ENCODE results near the gene HDHD3. TPM values are rescaled to one million over a fixed set of nuclear protein-coding genes. Genes with fewer than 3 reads are reported as not detected.
"Not testable (repeated sequence)": the region's sequence is repeated elsewhere in the genome, so short reads cannot be mapped to it uniquely, and the experiment has no call there.

HDHD3 gene
- polyA plus RNA-seq, 4 donors = 30.3 to 40.3 (median 35.5) TPM

DNA sequence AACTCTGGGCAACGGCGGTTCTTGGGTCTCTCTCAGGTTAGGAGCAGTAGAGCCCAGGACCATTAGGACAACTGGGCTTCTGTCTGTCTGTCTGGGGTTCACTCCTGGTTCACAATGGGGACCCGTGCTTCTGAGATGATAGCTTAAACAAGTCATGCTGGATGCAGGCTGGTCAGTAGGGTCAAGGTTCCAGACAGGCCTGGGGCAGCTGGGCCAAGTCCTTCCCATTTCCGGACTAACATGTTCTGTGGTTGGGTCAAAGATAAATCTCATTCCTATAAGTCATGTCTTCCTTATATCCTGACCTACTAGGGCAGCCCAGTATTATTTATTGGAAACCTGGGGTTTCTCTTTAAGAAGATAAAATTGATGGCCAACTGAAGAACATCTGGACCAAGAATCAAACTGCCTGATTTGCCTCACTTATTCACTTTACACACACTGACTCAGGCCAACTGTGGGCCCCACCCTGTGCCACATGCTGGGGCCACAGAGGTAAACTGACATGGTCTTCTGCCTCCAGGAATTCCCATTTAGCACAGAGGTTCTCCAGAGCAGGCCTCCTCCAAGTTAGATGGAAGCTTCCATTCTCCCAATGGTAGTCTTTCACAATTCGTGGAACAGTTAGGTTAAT lies 8.3 kb downstream of the HDHD3 start:
- DNase-seq (ENCODE audit: low read depth in 4 of 4, low spot score in 3 of 4) = no peak

DNA sequence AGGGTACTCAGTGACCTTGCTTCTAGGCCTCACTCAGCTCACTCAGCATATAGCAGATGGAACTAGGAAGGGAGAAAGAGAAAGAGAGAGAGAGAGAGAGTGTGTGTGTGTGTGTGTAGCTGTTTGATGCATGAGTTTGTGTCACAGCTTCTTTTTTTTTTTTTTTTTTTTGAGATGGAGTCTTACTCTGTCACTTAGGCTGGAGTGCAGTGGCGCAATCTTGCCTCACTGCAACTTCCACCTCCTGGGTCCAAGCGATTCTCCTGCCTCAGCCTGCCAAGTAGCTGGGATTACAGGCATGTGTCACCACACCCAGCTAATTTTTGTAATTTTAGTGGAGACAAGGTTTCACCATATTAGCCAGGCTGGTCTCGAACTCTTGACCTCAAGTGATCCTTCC lies 11.1 kb downstream of the HDHD3 start:
- DNase-seq (ENCODE audit: low read depth in 4 of 4, low spot score in 3 of 4) = not testable (repeated sequence)

DNA sequence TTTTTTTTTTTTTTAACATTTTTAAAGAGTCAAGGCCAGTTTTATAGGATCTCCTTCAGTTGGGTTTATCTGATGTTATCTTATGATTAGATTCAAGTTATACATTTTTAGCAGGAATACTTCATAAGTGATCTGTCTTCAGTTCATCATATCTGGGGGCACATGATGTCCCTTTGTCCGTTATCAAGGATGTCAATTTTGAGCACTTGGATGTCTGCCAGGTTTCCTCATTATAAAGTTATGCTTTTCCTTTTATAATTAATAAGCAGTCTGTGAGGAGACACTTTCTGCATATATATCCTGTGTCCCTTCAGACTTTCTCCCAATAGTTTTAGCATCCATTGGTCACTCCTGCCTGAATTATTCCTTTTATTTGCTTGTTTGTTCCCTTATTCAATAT lies 11.8 kb downstream of the HDHD3 start:
- DNase-seq (ENCODE audit: low read depth in 4 of 4, low spot score in 3 of 4) = no peak

DNA sequence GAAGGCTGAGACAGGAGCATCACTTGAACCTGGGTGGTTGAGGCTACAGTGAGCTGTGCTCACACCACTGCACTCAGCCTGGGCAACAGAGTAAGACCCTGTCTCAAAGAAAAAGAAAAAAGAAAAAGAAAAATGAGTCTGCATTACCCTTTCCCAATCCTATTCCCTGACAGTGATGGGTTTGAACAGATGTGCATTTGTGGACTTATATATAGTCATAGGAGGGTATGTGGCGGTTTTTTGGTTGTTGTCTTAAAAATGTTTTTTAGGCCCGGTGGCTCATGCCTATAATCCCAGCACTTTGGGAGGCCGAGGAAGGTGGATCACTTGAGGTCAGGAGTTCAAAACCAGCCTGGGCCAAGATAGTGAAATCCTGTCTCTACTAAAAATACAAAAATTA lies 13.4 kb downstream of the HDHD3 start:
- no peak for DNase-seq (ENCODE audit: low read depth in 4 of 4, low spot score in 3 of 4)

DNA sequence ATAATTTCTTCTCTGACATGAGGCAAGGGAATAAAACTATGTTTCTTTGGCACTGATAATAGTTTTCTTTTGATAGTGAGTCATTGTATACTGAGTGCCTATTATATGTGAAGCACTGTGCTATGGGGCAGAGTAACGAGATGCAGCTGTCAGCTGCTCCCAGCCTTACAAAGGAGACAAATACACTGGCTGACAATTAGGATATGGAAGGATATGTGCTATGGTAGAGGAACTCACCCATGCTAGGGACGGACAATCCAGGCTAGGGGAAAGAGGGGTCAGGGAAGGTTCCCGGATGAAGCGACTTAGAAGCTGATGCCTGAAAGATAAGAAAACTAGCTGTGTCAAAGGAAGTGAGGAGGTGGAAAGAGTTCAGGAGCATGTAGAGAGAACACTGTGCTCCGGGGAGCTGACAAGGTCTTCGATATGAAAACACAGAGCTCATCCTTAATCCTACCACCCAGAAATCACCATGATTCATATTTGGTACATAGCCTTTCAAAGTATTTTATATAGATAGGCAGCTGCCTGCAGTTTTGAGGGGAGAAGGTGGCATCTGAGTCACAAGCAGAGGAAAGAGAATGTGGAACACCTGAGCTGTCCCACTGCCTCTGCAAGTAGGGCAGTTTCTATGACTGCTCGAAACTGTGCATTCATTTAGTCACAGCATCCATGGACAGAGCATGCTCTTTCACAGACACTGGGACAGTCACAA lies 15.3 kb downstream of the HDHD3 start:
- DNase-seq (ENCODE audit: low read depth in 4 of 4, low spot score in 3 of 4) = no peak

DNA sequence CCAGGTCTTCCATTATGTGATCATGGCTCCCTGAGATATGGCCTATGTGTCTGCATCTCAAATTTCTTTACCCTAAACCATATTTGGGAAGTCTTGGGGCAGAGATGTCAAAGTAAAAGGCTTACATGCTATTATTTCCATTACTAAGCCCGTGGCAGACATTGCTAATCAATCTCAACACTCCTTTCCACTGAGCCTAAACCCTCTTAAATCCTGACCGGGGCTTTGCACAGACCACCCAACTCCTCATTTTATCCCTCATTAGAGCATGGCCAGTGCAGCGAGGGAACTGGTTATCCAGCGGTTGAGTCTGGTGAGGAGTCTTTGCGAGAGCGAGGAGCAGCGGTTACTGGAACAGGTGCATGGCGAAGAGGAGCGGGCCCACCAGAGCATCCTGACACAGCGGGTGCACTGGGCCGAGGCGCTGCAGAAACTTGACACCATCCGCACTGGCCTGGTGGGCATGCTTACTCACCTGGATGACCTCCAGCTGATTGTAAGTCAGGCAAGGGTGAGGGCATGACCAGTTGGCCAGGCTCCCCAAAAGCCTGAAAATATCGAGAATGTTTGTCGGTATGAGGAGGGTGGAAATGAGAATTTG lies 16.4 kb downstream of the HDHD3 start:
- DNase-seq (ENCODE audit: low read depth in 4 of 4, low spot score in 3 of 4) = no peak

DNA sequence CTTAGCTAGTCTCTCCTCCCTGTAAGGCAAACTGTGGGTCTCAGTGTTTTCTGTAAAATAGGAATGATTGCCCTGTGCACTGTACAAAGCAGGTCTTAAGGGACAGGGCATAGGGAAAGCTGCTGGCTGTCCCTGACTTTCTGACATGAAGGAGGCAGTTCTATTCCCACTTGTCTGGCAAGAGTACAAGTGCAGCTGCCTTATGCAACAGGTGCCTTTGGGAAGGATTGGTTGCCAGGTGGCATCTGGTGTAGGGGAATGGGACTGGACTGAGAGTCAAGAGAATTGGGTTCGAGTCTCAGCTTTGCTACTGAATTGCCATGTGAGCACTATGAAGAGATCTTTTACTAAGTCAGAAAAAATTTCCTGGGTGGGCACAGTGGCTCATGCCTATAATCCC lies 17.4 kb downstream of the HDHD3 start:
- no peak for DNase-seq (ENCODE audit: low read depth in 4 of 4, low spot score in 3 of 4)

DNA sequence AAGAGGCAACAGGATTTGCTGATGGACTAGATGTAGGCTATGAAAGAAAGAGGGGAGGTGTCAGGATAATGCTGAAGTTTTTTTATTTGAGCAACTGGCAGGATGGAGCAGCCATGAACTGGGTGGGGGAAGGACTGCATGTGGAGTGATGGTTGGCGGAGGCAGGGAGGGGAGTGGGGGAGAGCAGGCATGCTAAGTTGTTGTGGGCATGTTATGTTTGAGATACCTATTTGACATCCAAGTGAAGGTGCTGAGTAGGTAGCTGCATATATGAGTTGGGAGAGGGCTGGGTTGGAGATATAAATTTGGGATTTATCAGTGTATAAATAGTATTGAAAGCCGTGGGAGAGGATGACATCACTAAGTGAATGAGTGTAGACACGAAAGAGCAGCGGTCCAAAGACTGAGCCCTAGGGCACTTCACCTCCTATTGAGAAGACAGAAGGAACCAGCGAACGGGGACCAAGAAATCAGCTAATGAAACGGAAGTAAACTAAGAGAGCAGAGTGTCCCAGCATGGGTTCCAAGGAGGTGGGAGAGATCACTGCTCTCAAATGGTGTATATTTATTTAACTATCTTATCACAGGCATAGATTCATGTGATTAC lies 20.0 kb downstream of the HDHD3 start:
- DNase-seq (ENCODE audit: low read depth in 4 of 4, low spot score in 3 of 4) = no peak

DNA sequence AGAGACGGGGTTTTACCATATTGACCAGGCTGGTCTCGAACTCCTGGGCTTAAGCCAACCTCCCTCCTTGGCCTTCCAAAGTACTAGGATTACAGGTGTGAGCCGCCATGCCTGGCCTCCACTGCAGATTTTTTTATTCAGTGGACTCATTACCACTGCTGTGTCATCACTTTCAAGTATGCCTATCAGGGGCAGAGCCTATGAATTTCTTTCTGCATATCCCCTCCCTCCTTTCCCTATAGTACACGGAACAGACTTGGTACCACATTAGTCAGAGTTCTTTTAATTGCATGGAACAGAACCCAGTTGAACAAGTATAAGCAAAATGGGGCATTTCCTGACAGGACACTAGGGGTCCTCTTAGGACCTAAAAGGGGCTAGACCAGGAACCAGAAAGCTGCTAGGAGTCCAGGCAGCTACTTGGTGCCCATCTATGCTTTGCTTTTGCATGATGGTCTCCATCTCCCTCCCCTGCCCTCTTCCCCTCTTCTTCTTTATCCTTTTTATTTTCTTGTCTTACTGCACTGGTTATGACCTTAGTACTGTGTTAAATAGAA lies 21.7 kb downstream of the HDHD3 start:
- DNase-seq (ENCODE audit: low read depth in 4 of 4, low spot score in 3 of 4) = no peak

DNA sequence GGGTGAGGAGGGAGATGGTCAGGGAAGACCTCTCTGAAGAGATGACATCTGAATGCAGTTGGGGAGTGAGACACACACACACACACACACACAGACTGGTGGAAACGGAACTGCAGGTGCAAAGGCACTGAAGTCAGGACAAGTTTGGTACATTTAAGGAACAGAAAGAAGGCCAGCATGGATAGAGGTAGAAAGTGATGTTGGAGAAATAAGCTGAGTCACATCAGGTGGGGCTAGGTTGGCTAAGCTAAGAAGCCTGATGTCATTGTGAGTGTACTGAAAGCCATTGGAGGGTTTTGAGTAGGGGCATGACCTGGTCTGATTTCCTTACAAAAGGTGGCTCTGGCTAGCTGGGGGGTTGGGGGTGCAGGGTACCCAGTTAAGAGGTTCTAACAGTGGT lies 24.4 kb downstream of the HDHD3 start:
- DNase-seq (ENCODE audit: low read depth in 4 of 4, low spot score in 3 of 4) = no peak

DNA sequence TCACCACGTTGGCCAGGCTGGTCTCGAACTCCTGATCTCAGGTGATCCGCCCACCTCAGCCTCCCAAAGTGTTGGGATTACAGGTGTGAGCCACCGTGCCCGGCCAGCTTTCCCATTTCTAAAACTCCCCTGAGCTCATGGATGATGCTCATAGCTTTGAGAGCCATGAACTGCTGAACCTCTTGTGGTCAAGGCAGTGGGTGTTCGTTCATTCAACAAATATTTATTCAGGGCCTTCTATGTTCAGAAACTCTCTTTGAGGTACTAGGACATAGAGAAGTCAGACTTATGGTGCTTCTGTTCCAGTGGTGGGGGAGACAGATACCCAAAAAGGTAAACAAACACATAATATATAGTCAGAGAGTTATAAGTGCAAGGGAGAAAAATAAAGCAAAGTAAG lies 24.8 kb downstream of the HDHD3 start:
- DNase-seq (ENCODE audit: low read depth in 4 of 4, low spot score in 3 of 4) = no peak

DNA sequence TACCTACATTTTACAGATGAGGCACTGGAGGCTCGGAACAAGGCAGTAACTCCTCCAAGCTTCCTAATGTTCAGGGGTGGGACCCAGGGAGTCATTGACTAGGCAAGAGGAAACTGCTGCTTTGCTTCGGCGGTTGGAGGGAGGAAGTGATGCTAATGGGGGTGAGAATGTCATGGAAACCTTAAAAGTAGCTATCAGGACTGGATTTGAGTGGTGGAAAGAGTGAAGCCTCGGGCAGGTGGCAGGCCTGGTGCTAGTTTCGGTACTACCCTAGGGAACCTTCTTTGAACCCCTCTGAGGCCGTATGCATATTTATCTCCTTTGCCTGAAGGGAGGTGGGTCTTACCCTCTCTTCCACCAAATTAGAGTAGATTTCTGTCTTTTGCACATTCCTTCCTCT lies 25.8 kb downstream of the HDHD3 start:
- DNase-seq (ENCODE audit: low read depth in 4 of 4, low spot score in 3 of 4) = no peak

DNA sequence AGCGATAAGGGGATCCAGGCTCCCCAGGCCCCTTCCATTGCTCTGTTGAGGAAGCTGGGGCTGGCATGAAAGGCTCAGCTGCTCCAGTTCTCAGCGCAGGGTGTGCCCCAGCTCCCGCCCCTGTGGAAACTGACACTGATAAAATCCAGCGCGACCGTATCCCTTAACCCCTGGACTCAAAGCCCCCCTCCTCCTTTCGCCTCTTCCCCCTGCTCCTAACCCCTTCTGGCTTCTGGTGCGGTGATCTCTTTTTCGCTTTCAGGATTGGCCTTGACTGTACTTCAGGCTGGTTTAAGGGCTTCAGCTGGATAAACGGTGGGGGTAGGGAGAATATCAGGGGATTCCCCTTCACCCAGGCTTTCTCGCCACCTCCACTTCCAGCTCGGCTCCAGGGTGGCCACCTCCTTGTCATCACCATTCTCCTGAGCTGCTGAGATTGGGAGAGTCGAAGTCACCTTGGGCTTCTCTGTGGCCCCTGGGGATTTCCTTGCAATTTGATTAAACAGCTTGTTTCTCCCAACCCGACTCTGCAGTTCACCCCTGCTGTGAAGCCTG lies 26.6 kb downstream of the HDHD3 start:
- no peak for DNase-seq (ENCODE audit: low read depth in 4 of 4, low spot score in 3 of 4)

DNA sequence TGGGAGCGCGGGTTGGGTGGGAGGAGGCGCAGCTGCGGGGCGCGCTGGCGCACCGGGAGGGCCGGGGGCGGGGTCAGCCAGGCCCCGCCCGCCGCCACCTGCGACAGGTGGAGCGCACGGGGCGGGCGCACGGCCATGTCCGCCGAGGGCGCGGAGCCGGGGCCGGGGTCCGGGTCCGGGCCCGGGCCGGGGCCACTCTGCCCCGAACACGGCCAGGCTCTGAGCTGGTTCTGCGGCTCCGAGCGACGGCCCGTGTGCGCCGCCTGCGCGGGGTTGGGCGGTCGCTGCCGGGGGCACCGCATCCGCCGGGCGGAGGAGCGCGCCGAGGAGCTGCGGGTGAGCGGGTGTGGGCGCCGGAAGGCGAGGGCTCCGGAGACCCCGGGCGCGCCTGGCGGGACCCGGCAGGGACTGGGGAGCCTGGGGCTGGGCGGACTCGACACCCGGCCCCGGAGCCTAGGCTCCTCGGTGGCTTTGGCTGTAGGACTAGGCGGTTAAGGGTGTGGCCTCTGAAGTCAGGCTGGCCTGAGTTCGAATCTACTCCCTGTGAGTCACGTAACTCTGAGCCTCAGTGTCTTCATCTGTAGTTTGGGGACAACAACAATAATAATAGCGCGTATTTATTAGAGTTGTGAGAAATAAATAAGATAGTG lies 27.2 kb downstream of the HDHD3 start, which contains the start of gene BSPRY:
BSPRY (plus strand) TSS at position 97 of the 650 bp plus-strand sequence; CDS start at position 136, 39 bp downstream.
- DNase-seq (ENCODE audit: low read depth in 4 of 4, low spot score in 3 of 4) = no peak

DNA sequence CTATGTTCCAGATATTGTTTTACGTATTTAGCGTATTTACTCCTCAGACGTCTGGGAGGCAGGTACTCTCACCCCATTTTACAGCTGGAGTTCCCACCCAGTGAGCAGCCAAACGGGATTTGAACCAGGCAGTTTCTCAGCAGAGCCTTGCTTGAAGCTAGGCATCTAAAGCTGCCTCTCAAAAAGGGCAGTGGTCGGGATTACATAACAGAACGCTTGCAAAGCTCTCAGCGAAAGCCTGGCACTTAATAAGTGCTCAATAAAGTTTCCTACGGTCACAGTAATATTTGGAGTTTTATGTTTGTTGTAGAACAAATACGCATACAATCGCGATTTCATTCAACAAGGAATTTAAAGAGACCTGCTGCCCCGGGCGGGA lies 27.7 kb downstream of the HDHD3 start:
- DNase-seq (ENCODE audit: low read depth in 4 of 4, low spot score in 3 of 4) = no peak

DNA sequence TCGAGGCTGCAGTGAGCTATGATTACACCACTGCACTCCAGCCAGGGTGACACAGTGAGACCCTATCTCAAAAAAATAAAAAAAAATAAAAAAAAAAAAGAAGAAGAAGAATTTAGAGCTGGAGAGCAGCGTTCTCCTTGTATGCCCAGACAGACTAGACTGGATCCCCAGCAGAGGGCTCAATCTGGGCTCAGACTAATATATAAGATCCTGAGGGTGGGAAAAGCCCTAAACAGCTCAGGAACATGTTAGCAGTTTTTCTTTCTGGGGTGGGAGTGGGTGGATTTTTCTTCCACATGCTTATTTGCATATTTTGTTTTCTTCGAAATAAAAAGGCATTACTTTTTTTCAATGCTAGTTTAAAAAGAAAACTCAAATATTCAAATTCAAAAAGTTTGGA lies 28.3 kb downstream of the HDHD3 start:
- no peak for DNase-seq (ENCODE audit: low read depth in 4 of 4, low spot score in 3 of 4)

DNA sequence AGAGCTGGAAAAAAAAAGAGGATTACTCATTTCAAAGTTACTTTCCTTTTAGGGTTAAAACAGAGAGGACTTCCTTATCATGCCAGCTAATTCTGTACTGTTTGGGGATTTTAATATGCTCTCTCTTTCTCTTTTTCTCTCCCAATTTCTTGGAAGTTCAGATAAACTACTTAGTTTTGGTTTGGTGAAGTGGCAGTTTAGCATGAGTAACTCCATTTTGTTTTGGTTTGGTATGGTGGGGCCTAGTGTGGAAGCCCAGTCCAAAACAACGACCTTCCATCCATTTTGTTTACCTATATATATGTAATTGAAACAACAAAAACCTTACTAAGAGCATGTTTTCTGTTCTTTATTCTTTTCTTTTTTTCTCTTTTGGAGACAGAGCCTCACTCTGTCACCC lies 31.1 kb downstream of the HDHD3 start:
- no peak for DNase-seq (ENCODE audit: low read depth in 4 of 4, low spot score in 3 of 4)

DNA sequence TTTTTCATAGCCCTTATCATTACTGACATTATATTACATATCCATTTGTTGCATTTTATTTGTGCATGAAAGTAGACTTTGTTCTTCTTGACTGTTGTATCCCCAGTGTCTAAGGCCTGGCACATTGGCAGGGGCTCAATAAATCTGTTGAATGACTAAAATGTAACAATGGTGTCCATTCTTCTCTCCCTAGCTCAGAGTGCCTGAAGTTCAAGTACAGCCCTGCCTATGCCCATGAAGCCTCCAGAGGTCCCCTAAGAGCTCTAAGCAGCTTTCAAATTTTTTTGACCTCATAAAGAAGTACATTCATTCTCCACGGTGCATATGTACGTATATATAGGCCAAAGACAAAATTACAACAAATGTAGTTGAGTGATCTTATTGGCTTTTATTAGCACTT lies 31.6 kb downstream of the HDHD3 start:
- no peak for DNase-seq (ENCODE audit: low read depth in 4 of 4, low spot score in 3 of 4)

DNA sequence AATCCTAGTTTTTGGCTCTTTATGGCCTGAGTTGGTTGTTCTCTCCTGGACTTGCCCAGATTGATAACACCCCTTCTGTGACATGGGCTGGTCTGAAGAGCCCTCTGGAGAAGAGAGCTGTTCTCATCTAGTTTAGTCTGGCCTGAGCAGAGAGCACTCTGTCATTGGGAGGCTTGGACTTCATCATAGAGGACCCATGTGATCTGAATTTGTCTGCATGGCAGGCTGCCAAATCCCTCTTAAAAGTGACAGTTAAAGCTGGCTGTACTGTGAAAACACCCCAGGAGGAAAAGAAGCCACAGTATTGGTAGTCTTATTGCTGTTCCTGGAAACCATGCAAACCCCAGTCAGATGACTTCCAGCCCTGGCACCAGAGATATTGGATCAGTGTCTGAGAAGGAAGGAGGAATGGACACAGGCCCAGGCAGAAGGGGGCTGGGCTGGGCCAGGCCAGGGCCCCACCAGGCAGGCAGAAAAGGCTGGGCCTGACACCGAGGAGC lies 33.0 kb downstream of the HDHD3 start:
- DNase-seq (ENCODE audit: low read depth in 4 of 4, low spot score in 3 of 4) = peak in 3 of 4 donors; percentile 46 to 67 (median 56)

DNA sequence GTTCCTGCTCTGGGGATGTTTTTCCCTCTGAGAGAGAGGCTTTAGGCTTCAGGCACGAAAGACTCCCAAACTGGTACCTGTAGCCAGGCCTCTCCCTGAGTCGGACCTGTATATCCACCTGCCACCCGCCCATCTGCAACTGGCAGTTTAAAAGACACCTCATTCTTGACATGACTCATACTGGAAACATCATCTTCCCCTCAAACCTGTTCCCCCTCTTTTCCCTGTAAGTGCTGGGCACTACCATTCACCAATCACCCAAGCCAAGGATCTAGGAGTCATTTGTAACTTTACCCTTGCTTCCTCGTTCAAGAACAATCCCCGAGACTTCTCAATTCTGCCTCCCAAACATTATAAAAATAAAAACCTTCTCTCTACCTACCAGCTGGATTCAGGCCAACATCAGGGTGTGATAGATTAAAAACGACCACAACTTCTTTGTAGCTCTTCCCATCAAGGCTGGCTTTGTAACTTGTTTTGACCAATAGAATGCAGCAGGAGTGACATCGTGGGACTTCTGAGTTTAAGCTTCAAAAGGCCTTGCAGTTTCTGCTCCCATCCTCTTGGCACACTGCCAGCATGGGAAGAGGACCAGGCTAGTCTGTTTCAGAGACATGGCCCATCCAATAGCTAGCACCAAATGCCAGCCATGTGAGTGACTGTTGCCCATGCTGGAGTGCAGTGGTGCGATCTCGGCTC lies 34.9 kb downstream of the HDHD3 start:
- no peak for DNase-seq (ENCODE audit: low read depth in 4 of 4, low spot score in 3 of 4)

Measured in right renal pelvis (tissue), 4 donors.